Lung (tissue), 13 donors: ENCODE measurements around the gene EPHA8. TPM values are rescaled to one million over a fixed set of nuclear protein-coding genes. Genes with fewer than 3 reads are reported as not detected.
A peak's percentile ranks its signal among the peaks of the same experiment; 100 is the strongest.

Experiments used
- ATAC-seq: fragments of 200-7000 bp; cut with Tn5 transposase; one replicate; pipeline ENCODE4 v1.9.1; 2020; ENCODE audit warnings: moderate number of reproducible peaks; ENCODE audit not compliant: insufficient read depth, low FRiP score
- DNase-seq, 3 donors: peaks; one replicate each; pipeline ENCODE4 v3.0.0-alpha.2; 2013 to 2017
- H3K27ac ChIP-seq, 2 donors: one replicate each; pipeline ENCODE4 v1.5.1; 2013; ENCODE audit warnings: mild to moderate bottlenecking in 2 of 2, moderate library complexity in 2 of 2, control low read depth in 1 of 2, inconsistent platforms in 1 of 2, low read depth in 1 of 2, low read length in 1 of 2
- H3K27me3 ChIP-seq, 3 donors: one replicate each; pipeline ENCODE4 v1.5.1; 2013; ENCODE audit warnings: low read length in 2 of 3; ENCODE audit not compliant: control insufficient read depth in 3 of 3, insufficient read depth in 3 of 3
- H3K36me3 ChIP-seq, 4 donors: one replicate each; pipeline ENCODE4 v1.5.1; 2013; ENCODE audit warnings: low read length in 4 of 4, mild to moderate bottlenecking in 1 of 4, moderate library complexity in 1 of 4; ENCODE audit not compliant: control insufficient read depth in 4 of 4, insufficient read depth in 4 of 4
- H3K4me1 ChIP-seq, 5 donors: one replicate each; pipeline ENCODE4 v1.5.1; 2013; ENCODE audit warnings: low read length in 5 of 5, mild to moderate bottlenecking in 2 of 5, moderate library complexity in 1 of 5; ENCODE audit not compliant: control insufficient read depth in 5 of 5, insufficient read depth in 5 of 5
- H3K4me3 ChIP-seq: one replicate; pipeline ENCODE4 v1.5.1; 2013; ENCODE audit warnings: mild to moderate bottlenecking, control low read depth, moderate library complexity
- H3K9ac ChIP-seq, 2 donors: one replicate each; pipeline ENCODE4 v1.5.1; 2013; ENCODE audit warnings: low read length in 2 of 2, control low read depth in 1 of 2; ENCODE audit not compliant: insufficient read depth in 1 of 2
- H3K9me3 ChIP-seq, 4 donors: one replicate each; pipeline ENCODE4 v1.5.1; 2013; ENCODE audit warnings: low read length in 3 of 4, mild to moderate bottlenecking in 1 of 4, moderate library complexity in 1 of 4; ENCODE audit not compliant: control insufficient read depth in 4 of 4, insufficient read depth in 3 of 4
- CTCF ChIP-seq: IDR thresholded peaks from 2 replicates; pipeline ENCODE4 v1.5.1; 2012; ENCODE audit warnings: mild to moderate bottlenecking; ENCODE audit errors: control extremely low read depth, extremely low read depth
- WGBS, 2 donors: extraction: QIAGEN DNeasy Blood & Tissue Kit; methylation state at CpG; one replicate each; pipeline ENCODE4 v1.1.7; 2013; 5-methylcytosine and 5-hydroxymethylcytosine counted together
- polyA plus RNA-seq, 2 donors: library from polyadenylated mRNA; stranded (reverse); fragments of 200-250 nt; gene quantifications; one replicate each; pipeline ENCODE4 v1.2.1, GENCODE V29; 2013
- small RNA-seq: library from RNA; depleted of rRNA; stranded (forward); fragments of <200 nt; gene quantifications from one replicate; pipeline ENCODE3, GENCODE V24; 2014; ENCODE audit warnings: low replicate concordance
- total RNA-seq, 2 donors: library from RNA; depleted of rRNA in 1 of 2; stranded (reverse); fragments of >200 nt in 1 of 2; gene quantifications; one replicate each; pipeline ENCODE4 v1.2.1, GENCODE V29; 2014 to 2021
- donor health status: control.
- donor health status: control.
- donor health status: Bipolar disorder and iron deficiency.
- donor health status: healthy.
- donor health status: DM: yes; HTN: yes; CAD: no.

The EPHA8 gene
- total and polyA plus RNA-seq, 4 donors: 0.01 TPM; not detected in 3

GRCh38 chr1:22651941-22652856, 88.9 kb downstream of the EPHA8 start:
- Histone ChIP-seq H3K27me3 (peaks cover 0 to 11% (median 0%) of the 10 kb centered on the region in 3 donors), H3K27ac (no peak overlapping the region)
- ATAC-seq: no peak

GRCh38 chr1:22652881-22653316, 89.6 kb downstream of the EPHA8 start, which contains the start of gene C1QB:
Gene C1QB (plus strand): TSS chr1:22653236. CDS start chr1:22659463, 6,227 bp downstream.
- DNase-seq: no peak
- Histone ChIP-seq H3K36me3 (no peaks in the 10 kb centered on the region), H3K9ac (no peak within 1 kb of the TSS), H3K4me1 (peaks cover 0 to 3% (median 0%) of the 10 kb centered on the region in 5 donors), H3K4me3 (peak within 1 kb of the TSS; percentile 1), H3K27me3 (peaks cover 0 to 11% (median 0%) of the 10 kb centered on the region in 3 donors), H3K9me3 (no peaks in the 10 kb centered on the region), H3K27ac (no peak within 1 kb of the TSS)
- ATAC-seq: peak; percentile 68
- no peak for TF ChIP-seq CTCF
- WGBS, 2 donors: 67 to 78% methylated on average over 11 to 13 of the region's 13 CpGs

More at GRCh38 chr1:22651941-22652856, 88.9 kb downstream of the EPHA8 start:
- H3K9ac ChIP-seq: no peak overlapping the region
- 69 to 73% methylated on average over 15 of the region's 15 CpGs for WGBS, 2 donors
- no peak for DNase-seq
- no peaks in the 10 kb centered on the region for H3K36me3 ChIP-seq
- no peak for TF ChIP-seq CTCF
- no peaks in the 10 kb centered on the region for H3K9me3 ChIP-seq
- H3K4me3 ChIP-seq: no peak overlapping the region
- peaks cover 0 to 3% (median 0%) of the 10 kb centered on the region in 5 donors for H3K4me1 ChIP-seq

Small RNA genes lying within 50 kb of the gene (small RNA-seq; reads per million reads assigned to genes)
- not detected for gene MIR6127

Other genes with a start within 250 kb of the EPHA8 start
- gene ZBTB40, start 111.6 kb upstream of the EPHA8 start, total RNA-seq: 10 to 100 TPM; 16.6 to 19.3 TPM
- gene ZBTB40, start 111.6 kb upstream of the EPHA8 start, polyA plus RNA-seq: 1 to 10 TPM; 6.6 to 7.4 TPM
- 100 to 1,000 TPM in 1 of 2 donors, 10 to 100 TPM in 1; 27.4 to 502 TPM for gene C1QA, start 73.1 kb downstream of the EPHA8 start, total RNA-seq
- gene C1QA, start 73.1 kb downstream of the EPHA8 start, polyA plus RNA-seq: 100 to 1,000 TPM; 279 to 513 TPM
- gene C1QC, start 80.1 kb downstream of the EPHA8 start, total RNA-seq: 100 to 1,000 TPM in 1 of 2 donors, 10 to 100 TPM in 1; 41.3 to 554 TPM
- 100 to 1,000 TPM; 125 to 335 TPM for gene C1QC, start 80.1 kb downstream of the EPHA8 start, polyA plus RNA-seq
- gene C1QB, start 89.7 kb downstream of the EPHA8 start, total RNA-seq: 100 to 1,000 TPM in 1 of 2 donors, 10 to 100 TPM in 1; 39.6 to 702 TPM
- gene C1QB, start 89.7 kb downstream of the EPHA8 start, polyA plus RNA-seq: 100 to 1,000 TPM; 354 to 508 TPM
- 1 to 10 TPM; 6.7 to 8.5 TPM for gene EPHB2, start 147.3 kb downstream of the EPHA8 start, total RNA-seq
- 1 to 10 TPM; 1.2 to 4.8 TPM for gene EPHB2, start 147.3 kb downstream of the EPHA8 start, polyA plus RNA-seq